ENCODE measurements around the gene PLPP2. TPM values are rescaled to one million over a fixed set of nuclear protein-coding genes. Genes with fewer than 3 reads are reported as not detected.

The PLPP2 gene
- 111 and 138 TPM in 2 replicates for total RNA-seq (2014; rRNA removed; shearing (Covaris generic))

DNA sequence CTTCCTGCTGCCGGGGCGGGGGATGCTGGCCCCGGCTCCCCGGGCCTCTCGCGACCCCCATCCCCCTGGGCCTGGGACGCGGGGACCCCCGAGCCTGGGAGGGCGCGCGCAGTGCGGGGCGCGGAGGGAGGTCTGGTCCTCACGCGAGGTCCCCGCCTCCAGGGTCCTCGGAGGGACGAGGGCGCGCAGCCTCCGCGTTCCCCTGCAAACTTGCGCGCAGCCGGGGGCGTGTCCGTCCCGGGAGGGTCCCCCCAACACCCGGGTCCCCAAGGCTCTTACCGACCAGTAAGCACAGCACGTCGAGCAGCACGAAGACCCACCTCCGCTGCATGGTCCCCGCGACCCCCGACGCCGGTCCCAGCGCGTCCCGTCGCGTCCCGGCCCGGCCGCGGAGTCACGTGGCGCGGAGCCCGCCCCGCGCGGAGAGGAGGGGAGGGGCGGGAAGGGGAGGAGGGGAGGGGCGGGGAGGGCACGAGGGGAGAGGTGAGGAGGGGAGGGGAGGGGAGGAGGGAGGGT is at the start of gene PLPP2:
TSS of gene PLPP2 (minus strand) at position 398 of the 516 bp plus-strand sequence. CDS start at position 331, 67 bp downstream.
- no peak for DNase-seq (ENCODE audit: low spot score)

DNA sequence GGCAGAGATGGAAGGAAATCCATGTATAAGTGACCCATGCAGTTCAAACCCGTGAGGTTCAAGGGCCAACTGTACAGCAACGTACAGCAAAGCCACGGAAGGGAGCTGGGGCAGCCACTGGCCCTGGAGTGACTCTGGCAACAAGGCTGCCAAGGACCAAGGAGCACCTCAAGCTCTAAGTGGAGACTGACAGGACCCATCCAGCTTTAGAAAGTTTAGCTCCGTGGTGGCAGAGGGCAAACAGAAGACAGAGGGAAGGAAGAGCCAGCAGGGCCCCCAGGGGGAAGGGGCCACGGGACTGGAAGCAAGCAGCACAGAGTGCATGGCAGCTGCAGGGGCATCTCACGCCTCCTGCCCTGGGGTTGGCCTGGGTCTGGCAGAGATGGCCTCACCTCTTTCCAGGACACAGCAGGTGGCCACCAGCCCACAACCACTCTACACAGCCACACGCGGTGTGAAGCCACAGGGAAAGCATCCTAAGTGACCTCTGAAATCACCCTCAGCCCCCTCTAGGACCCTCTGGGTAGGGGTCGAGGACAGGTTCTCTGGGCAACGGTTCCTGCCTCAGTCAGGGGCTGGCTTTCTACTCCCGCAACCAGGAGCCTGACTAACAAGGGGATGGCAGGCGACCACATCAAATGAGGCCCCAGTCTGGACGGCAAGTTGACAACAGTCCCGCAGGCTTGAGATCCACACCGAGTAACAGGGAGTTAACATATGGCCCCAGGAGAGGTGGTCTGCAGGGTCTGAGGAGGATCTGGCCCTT is 49.6 kb upstream of the PLPP2 start:
- no peak for DNase-seq (ENCODE audit: low spot score)

DNA sequence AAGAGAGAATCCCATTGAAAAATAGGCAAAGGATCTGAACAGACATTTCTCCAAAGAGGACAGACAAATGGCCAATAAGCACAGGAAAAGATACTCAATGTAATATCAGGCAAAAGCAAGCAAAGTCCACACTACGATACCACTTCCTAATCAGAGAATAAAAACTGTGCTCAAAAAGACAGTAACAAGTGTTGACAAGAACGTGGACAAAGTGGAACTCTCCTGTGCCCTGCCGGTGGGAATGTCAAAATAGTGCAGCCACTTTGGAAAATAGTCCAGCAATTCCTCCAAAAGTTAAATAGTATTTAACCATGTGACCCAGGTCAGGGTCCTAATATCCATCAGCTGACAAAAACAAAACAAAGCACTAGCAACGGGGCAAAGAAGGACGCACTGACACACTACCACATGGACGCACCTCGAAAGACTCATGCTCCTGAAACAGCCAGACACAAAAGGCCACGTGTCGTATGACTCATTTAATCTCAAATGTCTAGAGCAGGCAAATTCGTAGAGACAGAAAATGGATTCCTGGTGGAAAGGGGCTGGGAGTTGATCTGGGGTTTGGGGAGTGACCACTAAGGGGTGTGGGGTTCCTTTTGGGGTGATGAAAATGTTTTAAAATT is 48.2 kb upstream of the PLPP2 start:
- DNase-seq (ENCODE audit: low spot score) = no peak

DNA sequence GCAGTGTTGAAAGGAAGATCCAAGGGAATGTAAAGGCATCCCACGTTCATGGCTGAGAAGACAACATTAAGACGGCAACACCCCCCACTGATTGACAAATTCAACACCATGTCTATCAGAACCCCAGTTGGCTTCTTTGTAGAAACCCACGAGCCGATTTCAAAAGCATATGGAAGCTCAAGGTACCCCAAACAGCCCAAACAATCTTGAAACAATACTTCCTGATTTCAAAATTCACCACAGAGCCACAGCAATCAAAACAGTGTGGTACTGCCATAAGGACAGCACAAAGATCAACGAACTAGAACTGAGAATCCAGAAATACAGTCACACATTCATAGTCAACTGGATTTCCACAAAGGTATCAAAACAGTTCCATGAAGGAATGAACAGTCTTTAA is 47.2 kb upstream of the PLPP2 start:
- no peak for DNase-seq (ENCODE audit: low spot score)

DNA sequence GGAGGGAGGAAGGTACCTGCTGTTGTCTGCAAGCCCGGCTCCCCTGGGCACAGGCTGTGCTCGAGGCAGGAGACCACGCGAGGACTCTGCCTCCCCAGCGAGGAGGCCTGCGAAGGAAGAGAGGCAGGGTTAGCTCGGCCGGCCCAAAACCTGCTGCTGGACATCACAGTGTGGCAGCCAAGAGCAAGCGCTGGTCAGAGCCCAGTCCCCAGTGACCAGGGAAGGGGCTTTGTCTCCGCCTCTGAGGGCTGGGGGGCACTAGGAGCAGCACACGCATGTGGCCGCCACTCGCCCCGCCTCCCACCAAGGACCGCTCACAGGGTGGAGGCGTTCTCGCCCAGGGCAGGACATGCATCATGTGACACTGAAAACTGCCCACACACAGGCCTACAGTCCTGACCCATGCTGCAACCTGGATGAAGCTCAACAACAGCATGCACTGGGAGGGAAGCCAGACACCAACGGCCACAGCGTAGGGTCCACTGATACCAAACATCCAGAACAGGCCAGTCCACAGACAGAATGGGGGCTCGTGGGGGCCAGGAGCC is 44.9 kb upstream of the PLPP2 start:
- DNase-seq (ENCODE audit: low spot score) = no peak

- no peak for DNase-seq (ENCODE audit: low spot score)
These were observed 44.4 kb upstream of the PLPP2 start for GRCh38 chr19:335486-336066.

DNA sequence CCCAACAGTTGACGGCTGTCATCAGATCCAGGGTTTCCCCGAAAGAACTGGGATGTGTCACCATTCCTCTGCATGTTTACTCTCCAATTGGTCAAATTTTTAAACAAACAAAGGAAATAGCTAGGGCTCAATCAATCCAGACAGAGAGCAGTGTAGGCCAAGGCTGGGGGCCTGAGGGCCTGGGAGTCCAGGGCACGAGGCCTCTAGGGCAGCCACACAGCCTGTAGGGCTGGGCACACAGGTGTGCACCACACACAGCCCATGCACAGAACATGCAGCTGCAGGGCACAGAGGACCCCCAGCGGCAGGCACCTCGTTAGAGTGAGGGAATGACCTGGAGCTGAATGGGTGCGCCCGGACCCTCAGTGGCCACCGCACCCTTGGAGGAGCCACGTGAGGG is 43.9 kb upstream of the PLPP2 start:
- DNase-seq (ENCODE audit: low spot score) = no peak

GRCh38 chr19:334296-335071 is 43.3 kb upstream of the PLPP2 start:
- DNase-seq (ENCODE audit: low spot score) = no peak

DNA sequence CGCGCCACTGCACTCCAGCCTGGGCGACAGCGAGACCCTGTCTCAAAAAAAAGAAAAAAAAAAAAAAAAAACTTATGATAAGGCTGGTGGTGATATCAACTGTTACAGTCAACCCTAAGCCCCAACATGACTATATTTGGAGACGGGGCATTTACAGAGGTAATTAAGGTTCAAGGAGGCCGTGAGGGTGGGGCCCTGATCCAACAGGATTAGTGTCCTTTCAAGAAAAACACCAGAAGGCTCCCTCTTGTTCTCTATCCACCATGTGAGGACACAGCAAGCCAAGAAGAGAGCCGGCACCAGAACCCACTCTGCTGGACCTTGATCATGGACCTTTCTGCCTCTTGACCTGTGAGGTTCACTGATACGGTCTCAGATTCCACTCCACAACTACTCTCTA is 39.3 kb upstream of the PLPP2 start:
- DNase-seq (ENCODE audit: low spot score) = no peak

GRCh38 chr19:329876-330275 is 38.7 kb upstream of the PLPP2 start:
- DNase-seq (ENCODE audit: low spot score) = no peak

- DNase-seq (ENCODE audit: low spot score) = no peak
These were observed 36.9 kb upstream of the PLPP2 start for GRCh38 chr19:328025-328505.

DNA sequence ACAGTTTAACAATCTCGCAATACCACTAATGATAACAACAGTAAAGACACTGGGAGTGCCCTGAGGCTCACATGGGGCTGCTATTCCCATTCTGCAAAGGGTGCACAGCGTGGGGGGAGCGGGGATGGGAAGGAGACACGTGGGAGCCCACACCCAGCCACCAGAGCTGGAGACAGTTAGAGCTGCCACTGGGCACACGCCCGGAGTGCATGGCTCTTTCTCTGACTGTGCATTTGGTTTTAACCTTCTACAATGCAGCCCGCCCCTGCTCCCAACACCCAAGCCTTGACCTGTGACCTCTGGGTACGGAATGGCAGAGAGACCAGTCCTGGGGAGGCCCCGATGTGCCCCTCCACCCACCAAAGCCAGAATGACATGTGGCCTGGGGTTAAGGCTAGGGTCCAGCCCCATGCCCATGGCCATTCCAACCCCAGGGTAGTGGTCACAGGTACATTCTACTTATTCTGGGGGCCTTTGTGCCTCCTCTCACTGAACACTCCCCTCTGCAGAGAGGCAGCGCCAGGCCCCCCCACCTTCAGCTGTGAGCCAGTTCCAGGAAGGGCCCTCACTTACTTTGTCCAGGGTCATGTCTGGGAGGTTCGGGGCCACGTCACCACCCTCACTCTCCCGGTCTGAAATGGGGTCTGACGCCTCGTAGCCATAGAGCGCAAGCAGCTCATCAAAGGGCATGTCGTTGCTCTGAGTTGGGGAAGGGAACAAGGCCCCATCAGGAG is 36.3 kb upstream of the PLPP2 start:
- DNase-seq (ENCODE audit: low spot score) = no peak

DNA sequence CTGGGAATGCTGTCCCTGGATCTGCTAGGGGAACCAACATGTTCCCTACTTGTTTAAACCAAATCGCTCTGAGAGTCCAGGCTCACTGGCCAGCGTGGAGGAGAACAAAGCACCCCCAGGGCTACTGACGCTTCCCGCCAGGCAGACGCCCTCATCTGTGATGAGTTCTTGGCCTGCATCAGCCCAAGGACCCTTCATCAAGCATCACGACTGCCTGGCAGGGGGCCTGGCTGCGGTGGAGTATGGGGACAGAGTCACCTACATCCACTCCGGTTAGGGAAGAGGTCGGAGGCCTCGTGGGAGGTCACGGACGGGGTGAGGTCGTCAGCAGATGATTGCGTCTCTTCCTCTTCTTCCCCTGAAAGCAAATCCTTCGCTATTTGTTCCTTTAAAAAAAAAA is 35.7 kb upstream of the PLPP2 start:
- DNase-seq (ENCODE audit: low spot score) = no peak

DNA sequence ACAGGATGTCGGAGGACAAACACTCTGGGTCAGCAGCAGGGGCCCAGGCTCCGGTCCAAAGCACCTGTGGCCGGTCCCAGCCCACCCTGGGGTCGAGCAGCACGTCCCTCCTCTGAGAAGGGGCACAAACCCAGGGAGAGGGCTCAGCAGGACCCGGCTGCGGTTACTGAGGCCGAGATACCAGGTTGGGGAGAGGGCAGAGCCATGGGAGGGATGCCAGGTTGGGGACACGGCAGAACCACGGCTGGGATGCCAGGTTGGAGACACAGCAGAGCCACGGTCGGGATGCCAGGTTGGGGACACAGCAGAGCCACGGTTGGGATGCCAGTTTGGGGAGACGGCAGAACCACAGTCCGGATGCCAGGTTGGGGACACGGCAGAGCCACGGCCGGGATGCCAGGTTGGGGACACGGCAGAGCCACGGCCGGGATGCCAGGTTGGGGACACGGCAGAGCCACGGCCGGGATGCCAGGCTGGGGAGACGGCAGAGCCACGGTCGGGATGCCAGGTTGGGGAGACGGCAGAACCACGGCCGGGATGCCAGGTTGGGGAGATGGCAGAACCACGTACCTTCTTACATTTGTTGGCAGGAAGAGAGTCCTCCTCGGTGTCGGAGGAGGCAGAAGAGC is 34.8 kb upstream of the PLPP2 start:
- DNase-seq (ENCODE audit: low spot score) = no peak

GRCh38 chr19:325173-325936 is 34.2 kb upstream of the PLPP2 start:
- DNase-seq (ENCODE audit: low spot score) = no peak

DNA sequence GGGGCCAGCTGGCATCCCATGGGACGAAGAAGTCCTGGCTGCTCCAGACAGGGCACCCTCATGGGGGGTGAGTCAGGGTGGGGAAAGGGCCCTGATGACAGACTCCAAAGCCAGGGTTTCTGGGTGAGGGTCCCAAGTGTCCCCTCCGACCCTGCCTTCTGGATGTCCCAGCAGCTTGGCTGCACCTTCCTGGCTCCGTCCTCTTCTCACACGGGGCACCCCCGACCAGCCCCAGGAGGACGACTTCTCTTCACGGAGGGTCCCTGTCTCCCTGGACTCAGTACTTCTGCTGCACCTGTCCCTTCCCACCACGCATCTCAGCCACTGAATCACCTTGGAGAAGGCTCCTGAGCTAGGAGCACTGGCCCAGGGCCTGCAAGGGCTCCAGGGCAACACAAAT is 33.5 kb upstream of the PLPP2 start:
- no peak for DNase-seq (ENCODE audit: low spot score)

GRCh38 chr19:322616-323015 is 31.4 kb upstream of the PLPP2 start:
- no peak for DNase-seq (ENCODE audit: low spot score)

DNA sequence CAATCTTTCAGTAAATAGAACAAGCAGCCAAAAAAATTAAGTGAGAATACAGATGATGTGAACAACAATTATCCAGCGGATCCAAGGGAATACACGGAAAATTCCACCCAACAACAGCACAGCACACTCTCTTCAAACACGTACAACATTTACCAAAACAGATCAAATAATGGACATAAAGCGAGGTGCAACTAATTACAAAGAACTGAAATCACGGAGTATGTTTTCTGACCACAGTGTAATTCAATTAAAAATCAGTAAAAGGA is 27.2 kb upstream of the PLPP2 start:
- DNase-seq (ENCODE audit: low spot score) = no peak

- no peak for DNase-seq (ENCODE audit: low spot score)
These were observed 26.7 kb upstream of the PLPP2 start for GRCh38 chr19:317710-318508.

Data from H4 (cell line).